ENCODE data around the gene CHST15.
A peak's percentile ranks its signal among the peaks of the same experiment; 100 is the strongest.

Gene CHST15

DNA sequence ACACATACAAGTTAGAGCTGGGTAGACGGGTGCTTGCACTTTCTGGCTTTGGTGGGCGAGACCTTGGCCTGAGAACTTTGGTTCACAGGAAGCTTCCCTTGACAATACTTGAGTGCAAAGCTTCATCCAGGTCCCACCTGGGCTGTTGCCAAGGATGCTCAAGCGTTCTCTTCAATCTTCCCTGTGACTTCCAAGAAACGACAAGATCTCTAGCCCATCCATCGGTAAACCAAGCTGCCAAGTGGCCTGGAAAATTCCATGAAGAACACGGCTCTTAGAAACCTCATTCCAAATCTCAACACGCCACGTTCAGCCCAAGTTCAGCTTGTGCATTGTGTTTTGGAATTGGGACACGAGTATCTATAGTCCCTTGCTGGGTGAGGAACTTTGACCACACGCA is 84.7 kb downstream of the CHST15 start:
- DNase-seq: no peak

GRCh38 chr10:124008187-124008586 is 85.2 kb downstream of the CHST15 start:
- DNase-seq: no peak

- no peak for DNase-seq
Measured at GRCh38 chr10:124007773-124008145, 85.6 kb downstream of the CHST15 start.

- no peak for DNase-seq
Measured at GRCh38 chr10:124007102-124007772, 86.2 kb downstream of the CHST15 start.

GRCh38 chr10:124006526-124006925 is 86.9 kb downstream of the CHST15 start:
- no peak for DNase-seq

GRCh38 chr10:124005991-124006392 is 87.4 kb downstream of the CHST15 start:
- DNase-seq: no peak

GRCh38 chr10:124005091-124005490 is 88.3 kb downstream of the CHST15 start:
- DNase-seq: no peak

GRCh38 chr10:124004663-124005004 is 88.8 kb downstream of the CHST15 start:
- no peak for DNase-seq

DNA sequence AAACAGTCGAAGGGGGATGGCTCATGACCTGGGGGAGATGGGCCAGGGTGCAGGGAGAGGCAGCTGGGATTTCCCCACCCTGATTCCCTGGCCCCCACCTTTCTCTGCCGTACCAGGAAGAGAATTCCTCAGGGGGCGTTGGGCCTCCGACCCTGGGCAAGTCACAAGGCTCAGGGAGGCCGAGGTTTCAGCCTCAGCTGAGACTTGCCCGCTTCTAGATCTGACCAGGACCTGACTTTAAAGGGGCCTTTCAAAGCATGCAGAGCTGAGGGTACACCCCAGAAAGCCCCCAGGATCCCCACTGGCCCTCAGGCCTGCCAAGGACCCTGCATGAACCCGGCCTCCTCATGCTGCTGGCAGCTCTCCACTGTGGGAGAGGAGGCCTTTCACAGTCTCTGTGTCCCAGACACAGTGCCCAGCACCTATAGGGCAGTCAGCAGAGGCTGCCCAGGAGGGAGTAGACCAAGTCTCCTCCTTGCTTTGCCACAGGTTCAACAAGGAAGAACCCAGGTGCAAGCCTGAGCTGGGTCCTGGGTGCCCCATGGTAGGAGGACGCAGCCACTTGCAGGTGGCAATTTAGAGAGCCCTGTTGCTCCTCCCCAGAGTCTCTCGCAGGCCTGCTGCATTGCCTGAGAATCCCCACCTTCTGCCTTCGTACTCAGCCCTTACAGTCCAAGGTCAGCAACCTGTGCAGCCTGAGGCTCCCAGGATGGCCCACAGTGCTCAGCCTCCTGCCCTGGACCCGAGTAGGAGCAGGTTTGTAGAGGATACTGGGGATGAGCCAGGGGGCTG is 89.3 kb downstream of the CHST15 start:
- DNase-seq: peak; percentile 16

- peak; percentile 1 for DNase-seq
Measured at GRCh38 chr10:124003481-124003870, 89.9 kb downstream of the CHST15 start.

GRCh38 chr10:124003070-124003419 is 90.4 kb downstream of the CHST15 start:
- peak; percentile 7 for DNase-seq

- peak; percentile 17 for DNase-seq
Measured at GRCh38 chr10:124002391-124003069, 90.9 kb downstream of the CHST15 start.

GRCh38 chr10:124001391-124002148 is 91.8 kb downstream of the CHST15 start:
- DNase-seq: peak; percentile 3

DNA sequence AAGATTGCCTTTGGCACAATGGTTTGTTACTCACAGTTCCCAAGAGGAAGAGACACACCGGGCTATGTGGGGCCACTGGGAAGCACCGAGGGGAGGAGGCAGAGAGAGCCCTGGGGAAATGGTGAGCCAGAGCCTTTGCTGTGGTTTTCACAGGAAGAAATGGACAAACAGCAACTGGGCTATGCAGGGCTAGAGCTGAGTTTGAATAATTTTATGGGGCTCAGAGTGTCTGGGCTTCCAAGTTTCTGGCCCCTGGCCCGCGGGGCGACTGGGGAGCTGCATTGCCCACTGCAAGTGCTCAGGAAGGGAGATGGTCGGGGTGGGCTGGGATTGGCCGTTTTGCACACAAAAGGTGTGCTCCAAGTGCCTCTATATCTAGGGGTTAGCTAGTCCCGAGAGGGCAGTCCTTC is 92.6 kb downstream of the CHST15 start:
- DNase-seq: no peak

GRCh38 chr10:123999956-124000615 is 93.3 kb downstream of the CHST15 start:
- DNase-seq: no peak

DNA sequence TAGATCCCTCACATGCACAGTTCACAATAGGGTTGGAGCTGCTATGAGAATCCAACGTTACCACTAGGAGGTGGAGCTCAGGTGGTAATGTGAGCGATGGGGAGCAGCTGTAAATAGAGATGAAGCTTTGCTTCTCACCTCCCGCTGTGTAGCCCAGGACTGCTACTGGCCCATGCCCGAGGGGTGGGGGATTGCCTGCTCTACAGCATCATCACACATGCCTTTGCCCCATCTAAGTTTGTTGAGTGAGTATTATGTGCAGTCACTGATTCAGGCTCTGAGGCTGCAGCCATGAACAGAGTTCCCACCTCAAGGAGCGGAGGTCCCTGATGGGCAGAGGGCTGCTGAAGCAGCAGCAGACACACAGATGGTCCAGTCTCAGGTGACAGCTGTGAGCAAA is 94.1 kb downstream of the CHST15 start:
- DNase-seq: no peak

DNA sequence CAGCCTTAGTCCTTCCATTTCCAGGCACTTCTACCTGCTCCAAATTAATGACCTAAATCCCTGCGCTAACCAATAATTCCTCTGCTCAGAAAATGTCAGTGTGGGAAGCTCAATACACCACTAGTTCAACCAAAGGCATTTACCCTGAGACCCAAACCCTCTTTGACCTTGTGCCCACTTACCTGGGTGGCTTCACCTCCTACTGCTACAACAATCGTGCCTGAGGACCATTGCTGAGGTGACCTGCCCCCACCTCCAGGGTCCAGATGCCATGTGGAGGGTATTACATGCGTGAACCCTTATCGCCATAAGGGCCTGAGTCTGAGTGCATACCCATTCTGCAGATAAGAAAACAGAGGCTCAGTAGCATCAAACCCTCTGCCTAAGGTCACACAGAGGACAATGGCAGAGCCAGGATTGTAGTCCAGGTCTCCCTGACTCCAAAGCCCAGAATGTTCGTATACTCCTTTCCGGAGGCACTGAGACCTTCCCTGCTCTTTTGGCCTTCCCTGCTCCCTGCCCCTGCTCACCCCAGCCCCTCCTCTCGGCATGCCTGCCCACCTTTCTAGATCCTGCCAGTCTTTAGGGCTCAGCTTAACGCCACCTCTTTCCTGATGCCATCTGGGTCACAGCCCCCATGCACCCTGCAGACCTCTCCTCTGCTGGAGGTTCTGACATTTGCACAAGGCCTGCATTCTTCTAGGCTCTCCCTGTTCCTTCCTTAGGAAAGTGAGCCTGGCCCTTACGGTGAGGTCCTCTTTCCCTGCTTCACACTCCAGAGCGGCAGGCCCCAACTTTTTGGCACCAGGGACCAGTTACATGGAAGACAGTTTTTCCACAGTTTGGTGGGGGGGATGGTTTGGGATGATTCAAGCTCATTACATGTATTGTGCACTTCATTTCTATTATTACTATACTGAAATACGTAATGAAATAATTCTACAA is 94.9 kb downstream of the CHST15 start:
- DNase-seq: no peak

DNA sequence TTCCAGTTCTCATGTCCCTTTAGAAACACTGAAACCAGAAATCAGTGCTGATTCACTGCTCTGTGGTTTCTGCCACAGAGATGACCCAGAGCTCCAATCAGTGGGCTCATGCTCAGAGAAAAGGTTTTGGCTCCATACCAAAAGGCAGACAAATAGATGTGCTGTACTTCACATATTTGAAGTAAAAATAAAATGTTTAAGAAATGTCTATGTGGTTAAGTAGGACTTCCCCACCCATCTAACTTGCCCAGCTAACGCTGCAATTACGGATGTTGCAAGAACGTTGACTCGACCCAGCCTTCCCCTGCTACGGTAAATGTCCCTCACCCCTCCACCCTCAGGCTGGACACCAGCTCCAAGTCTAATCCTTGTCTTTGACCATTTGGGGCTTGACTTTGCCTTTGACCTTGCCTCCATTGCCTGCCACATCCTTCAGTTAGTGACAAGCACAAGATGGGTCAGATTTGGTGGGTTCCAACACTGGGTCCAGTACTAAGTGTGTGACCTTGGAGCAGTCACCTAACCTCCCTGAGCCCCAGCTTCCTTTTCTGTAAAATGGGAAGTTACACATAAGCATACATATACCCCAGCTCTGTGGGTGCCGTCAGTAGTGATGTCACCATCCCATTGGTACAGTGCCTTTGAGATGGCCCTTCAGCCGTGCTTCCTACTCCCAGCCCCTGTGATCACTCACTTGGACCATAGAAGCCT is 95.8 kb downstream of the CHST15 start:
- DNase-seq: no peak

DNA sequence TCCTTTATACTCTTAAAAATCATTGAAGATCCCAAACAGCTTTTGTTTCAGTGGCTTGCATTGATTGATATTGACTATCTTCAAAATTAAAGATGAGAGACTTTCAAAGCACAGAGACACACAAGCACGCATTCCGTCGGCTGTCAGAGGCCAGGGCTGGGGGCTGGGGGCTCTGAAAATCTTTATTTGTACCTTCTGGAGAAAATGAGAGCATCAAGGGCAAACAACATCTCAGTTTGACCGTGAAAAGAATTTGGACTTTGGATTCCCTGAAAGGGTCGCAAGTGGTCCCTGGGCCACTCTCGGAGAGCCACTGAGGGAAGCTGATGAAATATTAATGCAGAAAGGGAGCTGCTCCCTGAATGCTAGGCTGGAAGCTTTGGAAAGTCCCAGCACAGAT is 96.4 kb downstream of the CHST15 start:
- no peak for DNase-seq

GRCh38 chr10:123996302-123996701 is 97.1 kb downstream of the CHST15 start:
- DNase-seq: no peak
